HCT116 (cell line): Measurements from ENCODE around the gene FMO2. TPM values are rescaled to one million over a fixed set of nuclear protein-coding genes. Genes with fewer than 3 reads are reported as not detected.

Experiments
- ATAC-seq: fragments of 200-7000 bp; cut with Tn5 transposase; 2 replicates; pipeline ENCODE4 v1.9.1; 2020; ENCODE audit warnings: mild to moderate bottlenecking, moderate library complexity
- BruUV-seq: library from RNA; stranded (reverse); fragments of 400-500 nt; replicated peaks from 2 replicates; lab custom pipeline; 2021; lab: Mats Ljungman, UMichigan
- CTCF ChIA-PET: fragments of 300-600 bp; sonication (Branson Sonifier 250); formaldehyde crosslinking; loops from one replicate; lab custom pipeline; 2021; ENCODE audit warnings: antibody characterized with exemption; lab: Charles Lee
- POLR2A ChIA-PET: fragments of 300-600, 350-600 bp; sonication (Branson Sonifier 250); formaldehyde crosslinking; loops from one replicate; lab custom pipeline; 2021; ENCODE audit warnings: antibody characterized with exemption; lab: Charles Lee
- RAD21 ChIA-PET, 2 experiments: fragments of 300-600 bp; sonication (Branson Sonifier 250); formaldehyde crosslinking; loops; one replicate each; lab custom pipeline; 2023; ENCODE audit warnings: low total read pairs in 2 of 2; ENCODE audit not compliant: uncharacterized antibody in 2 of 2, unreplicated experiment in 2 of 2, low non-redundant PET in 1 of 2; lab: Charles Lee
- DNase-seq: peaks from one replicate; pipeline ENCODE4 v3.0.0-alpha.2; 2010; ENCODE audit warnings: low read depth, low spot score
- H2AFZ ChIP-seq: fragments of 200-600 bp; shearing (Covaris generic), sonication (generic); 2 replicates; pipeline ENCODE4 v1.6.1; 2017; ENCODE audit warnings: low read depth, mixed run types, mixed read lengths, antibody characterized with exemption, low read length; ENCODE audit not compliant: poor library complexity, severe bottlenecking
- H3K27ac ChIP-seq: 2 replicates; pipeline ENCODE4 v1.5.1; 2012; ENCODE audit warnings: low read depth, low read length
- H3K27me3 ChIP-seq: fragments of 200-600 bp; sonication (generic); 2 replicates; pipeline ENCODE4 v1.6.1; 2016; ENCODE audit warnings: mixed run types, low read length, mixed read lengths; ENCODE audit not compliant: insufficient read depth
- H3K36me3 ChIP-seq, 2 experiments: fragments of 200-500 bp in 1 of 2; fragments of 200-600 bp in 1 of 2; sonication (Bioruptor generic) in 1 of 2; sonication (generic) in 1 of 2; 2 replicates each; pipeline versions ENCODE4 v1.5.1 to v1.6.1; 2014 to 2016; ENCODE audit warnings: low read length in 2 of 2, inconsistent platforms in 1 of 2, mixed read lengths in 1 of 2, mixed run types in 1 of 2; ENCODE audit not compliant: insufficient read depth in 2 of 2, control insufficient read depth in 1 of 2
- H3K4me1 ChIP-seq, 2 experiments: fragments of 200-600 bp in 1 of 2; sonication (generic) in 1 of 2; 2 replicates each; pipeline versions ENCODE4 v1.5.1 to v1.6.1; 2012 to 2017; ENCODE audit warnings: low read length in 2 of 2, inconsistent platforms in 1 of 2, mild to moderate bottlenecking in 1 of 2, mixed read lengths in 1 of 2, mixed run types in 1 of 2, moderate library complexity in 1 of 2; ENCODE audit not compliant: insufficient read depth in 2 of 2, control insufficient read depth in 1 of 2
- H3K4me2 ChIP-seq: fragments of 200-600 bp; sonication (generic); 2 replicates; pipeline ENCODE4 v1.6.1; 2017; ENCODE audit warnings: mixed run types, low read length, mixed read lengths
- H3K4me3 ChIP-seq, 2 experiments: fragments of 200-600 bp in 1 of 2; sonication (generic) in 1 of 2; replicated peaks in 1 of 2; 2 replicates each; pipeline ENCODE4 v1.5.1; 2011 to 2016; ENCODE audit warnings: low read length in 2 of 2, control low read depth in 1 of 2, low read depth in 1 of 2, mild to moderate bottlenecking in 1 of 2, mixed read lengths in 1 of 2, mixed run types in 1 of 2
- H3K79me2 ChIP-seq: fragments of 200-600 bp; sonication (generic); 2 replicates; pipeline ENCODE4 v1.6.1; 2017; ENCODE audit warnings: mild to moderate bottlenecking, mixed run types, low read length, moderate library complexity, mixed read lengths; ENCODE audit not compliant: insufficient read depth
- H3K9ac ChIP-seq: fragments of 200-600 bp; sonication (generic); 2 replicates; pipeline ENCODE4 v1.6.1; 2016; ENCODE audit warnings: low read length, mixed read lengths
- H3K9me2 ChIP-seq: fragments of 200-600 bp; sonication (generic), shearing (Covaris generic); 2 replicates; pipeline ENCODE4 v1.6.1; 2017; ENCODE audit warnings: mixed run types, mild to moderate bottlenecking, moderate library complexity; ENCODE audit not compliant: insufficient read depth
- H3K9me3 ChIP-seq, 2 experiments: fragments of 200-500 bp in 1 of 2; fragments of 200-600 bp in 1 of 2; sonication (Bioruptor generic) in 1 of 2; sonication (generic) in 1 of 2; 2 replicates each; pipeline ENCODE4 v1.6.1; 2014 to 2017; ENCODE audit warnings: low read length in 2 of 2, mixed read lengths in 2 of 2, inconsistent platforms in 1 of 2, low read depth in 1 of 2, mild to moderate bottlenecking in 1 of 2, mixed run types in 1 of 2, moderate library complexity in 1 of 2; ENCODE audit not compliant: control insufficient read depth in 1 of 2, insufficient read depth in 1 of 2
- H4K20me1 ChIP-seq: fragments of 200-600 bp; sonication (generic), shearing (Covaris generic); 2 replicates; pipeline ENCODE4 v1.6.1; 2017; ENCODE audit warnings: mixed run types, mild to moderate bottlenecking, moderate library complexity; ENCODE audit not compliant: insufficient read depth
- ATF3 ChIP-seq: IDR thresholded peaks from 2 replicates; pipeline ENCODE4 v1.6.1; 2012
- CBX3 ChIP-seq: IDR thresholded peaks from 2 replicates; pipeline ENCODE4 v1.6.1; 2012; ENCODE audit warnings: low read depth
- CEBPB ChIP-seq: IDR thresholded peaks from 2 replicates; pipeline ENCODE4 v1.6.1; 2012; ENCODE audit warnings: low read depth
- CTCF ChIP-seq, 3 experiments: fragments of 200-600 bp in 1 of 3; sonication (generic) in 1 of 3; IDR thresholded peaks in 2 of 3; conservative IDR thresholded peaks in 1 of 3; 2 replicates each; pipeline ENCODE4 v1.5.1; 2012 to 2017; ENCODE audit warnings: low read depth in 2 of 3, low read length in 2 of 3, antibody characterized with exemption in 1 of 3, borderline replicate concordance in 1 of 3, control low read depth in 1 of 3, mild to moderate bottlenecking in 1 of 3, mixed read lengths in 1 of 3, mixed run types in 1 of 3, moderate library complexity in 1 of 3; ENCODE audit not compliant: insufficient read depth in 1 of 3
- ELF1 ChIP-seq: IDR thresholded peaks from 2 replicates; pipeline ENCODE4 v1.6.1; 2012; ENCODE audit warnings: low read depth, borderline replicate concordance
- EZH2 ChIP-seq: fragments of 200-600 bp; sonication (generic); IDR thresholded peaks from 2 replicates; pipeline ENCODE4 v1.6.1; 2017; ENCODE audit warnings: antibody characterized with exemption, mixed run types
- EZH2phosphoT487 ChIP-seq: fragments of 200-600 bp; IDR thresholded peaks from 2 replicates; pipeline ENCODE4 v1.6.1; 2018; ENCODE audit warnings: antibody characterized with exemption, borderline replicate concordance
- JUND ChIP-seq: IDR thresholded peaks from 2 replicates; pipeline ENCODE4 v1.6.1; 2012
- MAX ChIP-seq: IDR thresholded peaks from 2 replicates; pipeline ENCODE4 v1.6.1; 2012
- POLR2A ChIP-seq: IDR thresholded peaks from 2 replicates; pipeline ENCODE4 v1.7.0; 2011; ENCODE audit warnings: borderline replicate concordance; ENCODE audit not compliant: insufficient read depth, insufficient read length; ENCODE audit errors: extremely low read depth
- RAD21 ChIP-seq: IDR thresholded peaks from 2 replicates; pipeline ENCODE4 v1.6.1; 2012; ENCODE audit warnings: low read depth, mild to moderate bottlenecking
- REST ChIP-seq: IDR thresholded peaks from 2 replicates; pipeline ENCODE4 v1.6.1; 2012; ENCODE audit warnings: low read depth
- SIN3A ChIP-seq: IDR thresholded peaks from 2 replicates; pipeline ENCODE4 v1.6.1; 2012; ENCODE audit warnings: low read depth
- SRF ChIP-seq: IDR thresholded peaks from 2 replicates; pipeline ENCODE4 v1.6.1; 2012; ENCODE audit warnings: low read depth
- TCF7L2 ChIP-seq: IDR thresholded peaks from 2 replicates; pipeline ENCODE4 v1.7.0; 2011; ENCODE audit warnings: borderline replicate concordance, inconsistent platforms; ENCODE audit not compliant: insufficient read depth, insufficient read length; ENCODE audit errors: extremely low read depth
- ZBTB33 ChIP-seq: IDR thresholded peaks from 2 replicates; pipeline ENCODE4 v1.6.1; 2011; ENCODE audit warnings: mild to moderate bottlenecking, low read length, moderate library complexity; ENCODE audit not compliant: insufficient replicate concordance; ENCODE audit errors: extremely low read depth
- ZNF274 ChIP-seq: fragments of 200-500 bp; sonication (Bioruptor generic); IDR thresholded peaks from 2 replicates; pipeline ENCODE4 v1.6.1; 2014; ENCODE audit warnings: mild to moderate bottlenecking, low read depth, low read length, inconsistent platforms
- intact Hi-C: fragments of 100-400 bp; cut with micrococcal nuclease; formaldehyde crosslinking; loops from 2 replicates; pipeline ENCODE4 v1.10.0; 2022
- total RNA-seq: library from RNA; stranded (reverse); gene quantifications from one replicate; pipeline ENCODE4 v1.2.1, GENCODE V29; 2021; ENCODE audit not compliant: unreplicated experiment

Gene FMO2
- total RNA-seq, 1 experiment from 2014 or later: 0.30 TPM

GRCh38 chr1:171160211-171160610 lies 24.9 kb upstream of the FMO2 start (continued):
- TF ChIP-seq ZBTB33: no peak
- no peak for TF ChIP-seq ATF3
- no peak for TF ChIP-seq EZH2

GRCh38 chr1:171160639-171161354 lies 24.3 kb upstream of the FMO2 start:
- Histone ChIP-seq H3K79me2 (no peaks in the 10 kb centered on the region), H3K27ac (no peak overlapping the region), H3K4me1 (no peaks in the 10 kb centered on the region), H3K9ac (no peak overlapping the region), H3K27me3 (no peaks in the 10 kb centered on the region), H4K20me1 (no peaks in the 10 kb centered on the region), H3K9me3 (no peaks in the 10 kb centered on the region), H3K4me2 (no peak overlapping the region), H3K4me3 (no peak overlapping the region), H2AFZ (no peak overlapping the region), H3K36me3 (no peaks in the 10 kb centered on the region), H3K9me2 (no peaks in the 10 kb centered on the region)
- DNase-seq (no peak), ATAC-seq (no peak)
- intact Hi-C loops: no loop called here
- ChIA-PET CTCF (no interaction called here), POLR2A (no interaction called here), RAD21 (no interaction called here)
- no TSS peak for BruUV-seq
- TF ChIP-seq ATF3: no peak
- no peak for TF ChIP-seq MAX
- TF ChIP-seq SIN3A: no peak
- no peak for TF ChIP-seq CBX3
- no peak for TF ChIP-seq CEBPB
- no peak for TF ChIP-seq EZH2phosphoT487
- no peak for TF ChIP-seq RAD21
- no peak for TF ChIP-seq ZNF274
- no peak for TF ChIP-seq REST
- no peak for TF ChIP-seq JUND
- no peak for TF ChIP-seq TCF7L2
- TF ChIP-seq ELF1: no peak
- TF ChIP-seq POLR2A: no peak
- no peak for TF ChIP-seq SRF
- no peak for TF ChIP-seq CTCF (IDR thresholded peaks at IDR 0.05 in 2 of 3, conservative IDR thresholded peaks at IDR 0.05 in 1 of 3; ENCODE audit: borderline replicate concordance in 1 of 3, insufficient read depth in 1 of 3, low read depth in 2 of 3, low read length in 2 of 3)
- TF ChIP-seq EZH2: no peak
